NCI-H1694 (cell line): ENCODE data around the gene MINAR1.
"Not testable (repeated sequence)": the region's sequence is repeated elsewhere in the genome, so short reads cannot be mapped to it uniquely, and the experiment has no call there.

Experiments used
- DNase-seq: peaks from one replicate; lab custom pipeline; 2025; lab: John Stamatoyannopoulos, UW

Gene MINAR1

GRCh38 chr15:79431636-79432344 is at the start of gene MINAR1:
Gene MINAR1, plus strand, starts transcription at chr15:79432336. Its CDS starts 23,812 bp downstream, at chr15:79456148.
- DNase-seq = no peak

GRCh38 chr15:79394231-79394630 is 37.9 kb upstream of the MINAR1 start:
- no peak for DNase-seq

GRCh38 chr15:79396850-79397249 is 35.3 kb upstream of the MINAR1 start:
- no peak for DNase-seq

- no peak for DNase-seq
These were observed 34.7 kb upstream of the MINAR1 start for GRCh38 chr15:79397269-79397910.

GRCh38 chr15:79399606-79400005 is 32.5 kb upstream of the MINAR1 start:
- DNase-seq = no peak

GRCh38 chr15:79400650-79401049 is 31.5 kb upstream of the MINAR1 start:
- no peak for DNase-seq

- no peak for DNase-seq
These were observed 30.8 kb upstream of the MINAR1 start for GRCh38 chr15:79401301-79401700.

GRCh38 chr15:79402136-79402535 is 30.0 kb upstream of the MINAR1 start:
- DNase-seq = no peak

GRCh38 chr15:79403501-79403900 is 28.6 kb upstream of the MINAR1 start:
- DNase-seq = no peak

- no peak for DNase-seq
These were observed 25.9 kb upstream of the MINAR1 start for GRCh38 chr15:79406210-79406609.

GRCh38 chr15:79408041-79408440 is 24.1 kb upstream of the MINAR1 start:
- no peak for DNase-seq

- DNase-seq = no peak
These were observed 21.9 kb upstream of the MINAR1 start for GRCh38 chr15:79410237-79410636.

GRCh38 chr15:79412010-79412409 is 20.1 kb upstream of the MINAR1 start:
- DNase-seq = no peak

GRCh38 chr15:79412429-79412828 is 19.7 kb upstream of the MINAR1 start:
- DNase-seq = no peak

- DNase-seq = no peak
These were observed 15.3 kb upstream of the MINAR1 start for GRCh38 chr15:79416876-79417275.

- no peak for DNase-seq
These were observed 13.3 kb upstream of the MINAR1 start for GRCh38 chr15:79418693-79419279.

- DNase-seq = no peak
These were observed 6.4 kb upstream of the MINAR1 start for GRCh38 chr15:79425591-79426295.

GRCh38 chr15:79426899-79427298 is 5.2 kb upstream of the MINAR1 start:
- DNase-seq = not testable (repeated sequence)

- DNase-seq = no peak
These were observed 4.1 kb upstream of the MINAR1 start for GRCh38 chr15:79427781-79428598.

- DNase-seq = no peak
These were observed 1.1 kb upstream of the MINAR1 start for GRCh38 chr15:79430901-79431635.
